ENCODE measurements around the gene ATG9B.

ATG9B gene

GRCh38 chr7:150972023-150972468 is 52.2 kb downstream of the ATG9B start:
- Histone ChIP-seq H3K27ac (ENCODE audit: low read length) (no peak overlapping the region), H3K4me1 (ENCODE audit: low read length) (peaks cover 30% of the 10 kb centered on the region), H3K9ac (ENCODE audit: low read length) (no peak overlapping the region)

DNA sequence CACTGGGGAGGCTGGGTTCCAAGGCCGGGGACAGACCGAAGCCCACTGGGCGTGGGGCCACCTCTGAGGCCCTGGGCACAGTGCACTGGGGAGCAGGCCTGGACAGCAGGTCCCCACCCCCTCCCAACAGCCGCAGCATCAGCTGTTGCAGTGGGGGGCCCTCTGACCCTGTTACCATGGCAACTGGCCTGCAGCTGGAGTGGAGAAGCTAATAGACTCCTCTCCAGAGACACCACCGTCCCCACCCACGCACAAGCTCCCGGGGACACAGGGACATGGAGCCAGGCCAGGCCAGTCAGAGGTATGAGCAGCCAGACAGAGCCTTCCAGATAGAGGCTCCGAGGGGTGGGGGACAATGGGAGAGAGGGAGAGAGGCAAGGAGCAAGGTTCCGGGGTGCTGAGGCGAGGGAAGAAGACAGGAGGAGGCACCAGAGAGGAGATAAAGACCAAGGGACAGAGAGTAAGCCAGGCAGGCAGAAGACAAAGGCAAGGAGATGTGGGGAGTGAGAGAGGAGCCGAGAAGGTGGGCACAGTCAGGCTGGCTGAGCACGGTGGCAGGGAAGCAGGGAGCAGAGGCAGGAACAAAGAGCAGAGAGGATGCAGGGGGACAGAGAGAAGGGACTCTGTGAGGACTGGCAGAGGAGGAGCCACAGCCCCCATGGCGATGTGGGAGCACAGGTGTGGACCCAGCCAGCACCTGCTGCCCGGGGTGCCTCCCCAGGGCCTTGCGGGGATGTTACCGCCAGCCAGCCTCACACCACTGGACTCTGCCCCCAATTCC is 52.9 kb downstream of the ATG9B start:
- H3K36me3 ChIP-seq (replicated peaks; ENCODE audit: insufficient read depth, low read length): no peaks in the 10 kb centered on the region
- H3K4me1 ChIP-seq (ENCODE audit: low read length): peaks cover 26% of the 10 kb centered on the region
- H3K9ac ChIP-seq (ENCODE audit: low read length): no peak overlapping the region

More at GRCh38 chr7:150972023-150972468, 52.2 kb downstream of the ATG9B start:
- Histone ChIP-seq H3K4me2 (ENCODE audit: low read depth, low read length) (no peak overlapping the region), H3K36me3 (replicated peaks; ENCODE audit: insufficient read depth, low read length) (no peaks in the 10 kb centered on the region), H3K4me3 (ENCODE audit: low read length) (no peak overlapping the region), H3K27me3 (replicated peaks; ENCODE audit: insufficient read depth, low read length) (no peaks in the 10 kb centered on the region), H3K79me2 (ENCODE audit: low read length) (peaks cover 10% of the 10 kb centered on the region; the same call in 1 of the 2 replicates), H2AFZ (ENCODE audit: low read length) (no peak overlapping the region), H3K9me3 (replicated peaks; ENCODE audit: insufficient read depth, low read length) (no peaks in the 10 kb centered on the region), H4K20me1 (ENCODE audit: insufficient read depth, low read length) (no peaks in the 10 kb centered on the region), H3K9me2 (replicated peaks; ENCODE audit: insufficient read depth, low read length) (no peaks in the 10 kb centered on the region), H3F3A (ENCODE audit: insufficient read depth, low read length) (peaks cover 16% of the 10 kb centered on the region)
- TF ChIP-seq EZH2phosphoT487 (IDR thresholded peaks at IDR 0.05; ENCODE audit: low read length) (no peak), EZH2 (optimal IDR thresholded peaks at IDR 0.05; ENCODE audit: low read depth, low read length) (no peak)
- TF ChIP-seq, protein P1, sequence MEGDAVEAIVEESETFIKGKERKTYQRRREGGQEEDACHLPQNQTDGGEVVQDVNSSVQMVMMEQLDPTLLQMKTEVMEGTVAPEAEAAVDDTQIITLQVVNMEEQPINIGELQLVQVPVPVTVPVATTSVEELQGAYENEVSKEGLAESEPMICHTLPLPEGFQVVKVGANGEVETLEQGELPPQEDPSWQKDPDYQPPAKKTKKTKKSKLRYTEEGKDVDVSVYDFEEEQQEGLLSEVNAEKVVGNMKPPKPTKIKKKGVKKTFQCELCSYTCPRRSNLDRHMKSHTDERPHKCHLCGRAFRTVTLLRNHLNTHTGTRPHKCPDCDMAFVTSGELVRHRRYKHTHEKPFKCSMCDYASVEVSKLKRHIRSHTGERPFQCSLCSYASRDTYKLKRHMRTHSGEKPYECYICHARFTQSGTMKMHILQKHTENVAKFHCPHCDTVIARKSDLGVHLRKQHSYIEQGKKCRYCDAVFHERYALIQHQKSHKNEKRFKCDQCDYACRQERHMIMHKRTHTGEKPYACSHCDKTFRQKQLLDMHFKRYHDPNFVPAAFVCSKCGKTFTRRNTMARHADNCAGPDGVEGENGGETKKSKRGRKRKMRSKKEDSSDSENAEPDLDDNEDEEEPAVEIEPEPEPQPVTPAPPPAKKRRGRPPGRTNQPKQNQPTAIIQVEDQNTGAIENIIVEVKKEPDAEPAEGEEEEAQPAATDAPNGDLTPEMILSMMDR (IDR thresholded peaks at IDR 0.05; ENCODE audit: low read length): no peak
- DNase-seq: no peak

GRCh38 chr7:150970424-150970823 is 53.9 kb downstream of the ATG9B start:
- 0 out of 2 replicates have a peak, but pooled peaks cover 2% of the 10 kb centered on the region for H3K79me2 ChIP-seq (ENCODE audit: low read length)
- H3K9me2 ChIP-seq (replicated peaks; ENCODE audit: insufficient read depth, low read length): no peaks in the 10 kb centered on the region
- H4K20me1 ChIP-seq (ENCODE audit: insufficient read depth, low read length): no peaks in the 10 kb centered on the region
- H3K9ac ChIP-seq (ENCODE audit: low read length): no peak overlapping the region
- H3K4me1 ChIP-seq (ENCODE audit: low read length): peaks cover 16% of the 10 kb centered on the region
- no peak overlapping the region for H2AFZ ChIP-seq (ENCODE audit: low read length)
- no peaks in the 10 kb centered on the region for H3K36me3 ChIP-seq (replicated peaks; ENCODE audit: insufficient read depth, low read length)
- H3K4me2 ChIP-seq (ENCODE audit: low read depth, low read length): no peak overlapping the region
- H3K27ac ChIP-seq (ENCODE audit: low read length): no peak overlapping the region
- TF ChIP-seq, protein P1 (IDR thresholded peaks at IDR 0.05; ENCODE audit: low read length): no peak
- TF ChIP-seq EZH2phosphoT487 (IDR thresholded peaks at IDR 0.05; ENCODE audit: low read length) (no peak), EZH2 (optimal IDR thresholded peaks at IDR 0.05; ENCODE audit: low read depth, low read length) (no peak)
- DNase-seq: no peak
- H3K9me3 ChIP-seq (replicated peaks; ENCODE audit: insufficient read depth, low read length): no peaks in the 10 kb centered on the region
- no peak overlapping the region for H3K4me3 ChIP-seq (ENCODE audit: low read length)
- no peaks in the 10 kb centered on the region for H3K27me3 ChIP-seq (replicated peaks; ENCODE audit: insufficient read depth, low read length)
- peaks cover 12% of the 10 kb centered on the region for H3F3A ChIP-seq (ENCODE audit: insufficient read depth, low read length)

More for the DNA sequence above, 52.9 kb downstream of the ATG9B start:
- peaks cover 16% of the 10 kb centered on the region for H3F3A ChIP-seq (ENCODE audit: insufficient read depth, low read length)
- no peak for TF ChIP-seq EZH2 (optimal IDR thresholded peaks at IDR 0.05; ENCODE audit: low read depth, low read length)
- TF ChIP-seq, protein P1 (IDR thresholded peaks at IDR 0.05; ENCODE audit: low read length): no peak
- no peak for TF ChIP-seq EZH2phosphoT487 (IDR thresholded peaks at IDR 0.05; ENCODE audit: low read length)
- H3K4me3 ChIP-seq (ENCODE audit: low read length): no peak overlapping the region
- no peaks in the 10 kb centered on the region for H4K20me1 ChIP-seq (ENCODE audit: insufficient read depth, low read length)
- H3K79me2 ChIP-seq (ENCODE audit: low read length): peaks cover 7% of the 10 kb centered on the region; the same call in 1 of the 2 replicates
- H3K27ac ChIP-seq (ENCODE audit: low read length): no peak overlapping the region
- no peak for DNase-seq
- H3K27me3 ChIP-seq (replicated peaks; ENCODE audit: insufficient read depth, low read length): no peaks in the 10 kb centered on the region
- no peaks in the 10 kb centered on the region for H3K9me2 ChIP-seq (replicated peaks; ENCODE audit: insufficient read depth, low read length)
- no peak overlapping the region for H3K4me2 ChIP-seq (ENCODE audit: low read depth, low read length)
- no peaks in the 10 kb centered on the region for H3K9me3 ChIP-seq (replicated peaks; ENCODE audit: insufficient read depth, low read length)
- H2AFZ ChIP-seq (ENCODE audit: low read length): no peak overlapping the region

All from MM.1S (cell line).